ENCODE data around the gene XPNPEP1.

The XPNPEP1 gene

DNA sequence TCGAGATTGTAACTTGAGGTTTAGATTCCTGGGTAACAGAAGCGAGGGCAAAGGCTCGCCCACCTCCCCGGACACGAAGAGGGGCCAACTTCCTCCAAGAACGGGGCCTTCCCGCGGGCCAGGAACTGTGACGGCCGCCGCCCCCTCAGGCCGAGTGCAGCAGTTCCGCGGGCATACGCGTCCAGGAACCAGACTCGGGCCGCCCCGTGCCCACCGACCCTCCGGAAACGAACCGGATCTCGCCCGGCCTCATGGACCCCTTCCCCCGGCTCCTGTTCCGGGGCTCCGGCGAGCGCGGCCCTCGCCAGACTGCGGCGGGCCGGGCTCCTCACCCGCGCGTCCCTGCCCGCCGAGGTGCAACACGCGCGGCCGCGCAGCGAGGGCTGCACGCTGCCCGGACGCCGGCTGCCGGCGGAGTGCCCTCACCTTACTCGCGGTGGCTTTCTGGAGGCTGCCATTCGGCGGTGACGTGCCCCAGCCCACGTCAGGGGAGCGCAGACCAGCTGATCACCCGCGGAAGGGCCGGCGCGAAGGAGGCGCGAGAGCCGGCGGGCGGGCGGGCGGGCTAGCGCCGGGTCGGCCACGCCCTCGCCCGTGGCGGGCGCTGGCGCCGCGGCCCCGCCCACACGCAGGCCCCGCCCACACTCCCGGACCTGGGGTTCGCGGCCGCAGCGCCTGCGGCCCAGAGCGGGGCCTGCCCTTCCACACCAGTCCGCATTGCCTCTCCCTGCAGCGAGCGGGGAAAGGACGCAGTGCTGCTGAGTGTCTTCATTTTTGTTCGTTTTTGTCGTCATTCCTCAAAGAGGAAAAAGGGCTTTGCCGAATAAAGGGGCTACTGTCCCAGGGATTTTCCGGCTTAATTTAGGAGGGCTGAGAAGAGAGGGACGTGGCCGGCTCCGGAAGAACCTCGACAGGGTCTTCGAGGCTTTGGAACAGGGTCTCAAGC lies at the start of gene XPNPEP1:
Gene XPNPEP1, minus strand, starts transcription at position 536 of the 946 bp plus-strand sequence. Its CDS starts 78 bp downstream, at position 458.
- peak; percentile 79 for DNase-seq

- no peak for DNase-seq
Observed at GRCh38 chr10:109972372-109973001, 49.2 kb upstream of the XPNPEP1 start.

DNA sequence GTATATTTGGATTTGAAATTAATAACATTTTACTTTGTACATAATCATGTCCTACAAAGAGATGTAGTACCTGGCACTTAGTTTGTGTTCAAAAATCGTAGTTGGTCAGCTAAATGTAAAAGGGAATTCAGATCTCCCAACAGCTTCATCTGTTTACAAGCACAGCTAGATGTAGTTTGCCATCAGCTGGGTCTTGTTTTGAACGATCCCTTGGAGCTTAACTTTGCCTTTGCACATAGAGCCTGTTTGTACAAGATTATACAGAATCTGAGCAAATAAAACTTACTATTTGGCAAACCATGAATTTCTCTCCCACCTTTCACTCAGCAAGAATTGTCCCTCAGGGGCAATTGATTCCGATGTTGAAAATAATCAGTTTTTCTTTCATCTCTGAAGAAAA lies 48.3 kb upstream of the XPNPEP1 start:
- DNase-seq: no peak

DNA sequence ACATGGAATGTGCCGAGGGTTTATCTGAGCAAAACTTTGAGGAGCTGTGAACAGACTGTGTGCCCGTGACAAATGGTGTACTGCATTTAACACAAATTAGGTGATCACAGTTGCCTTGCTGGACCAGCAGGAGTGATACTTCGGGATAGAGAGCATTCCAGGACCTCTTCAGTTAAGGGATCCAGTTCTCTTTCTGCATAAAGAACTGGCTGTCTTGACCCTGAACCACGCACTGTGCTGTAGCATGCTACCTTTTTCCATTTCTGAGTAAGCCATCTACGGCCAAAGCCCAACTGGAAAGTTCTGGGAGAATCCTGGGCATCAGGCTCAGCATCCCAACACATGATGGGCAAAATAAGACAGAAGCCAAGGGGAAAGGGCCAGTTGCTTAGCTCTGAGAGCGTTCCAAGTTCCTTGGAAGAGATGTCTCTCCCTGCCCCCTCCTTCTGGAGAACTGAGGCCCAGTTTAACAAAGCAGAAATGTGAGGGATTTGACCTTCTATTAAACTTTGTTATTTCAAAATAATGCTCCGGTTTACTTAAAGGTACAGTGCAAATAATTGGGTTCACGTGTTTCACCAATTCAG lies 46.5 kb upstream of the XPNPEP1 start:
- no peak for DNase-seq

GRCh38 chr10:109968953-109969759 lies 45.8 kb upstream of the XPNPEP1 start:
- no peak for DNase-seq

GRCh38 chr10:109967739-109968088 lies 44.4 kb upstream of the XPNPEP1 start:
- no peak for DNase-seq

- DNase-seq: no peak
Observed at GRCh38 chr10:109966961-109967738, 43.8 kb upstream of the XPNPEP1 start.

GRCh38 chr10:109964318-109964717 lies 41.0 kb upstream of the XPNPEP1 start:
- no peak for DNase-seq

DNA sequence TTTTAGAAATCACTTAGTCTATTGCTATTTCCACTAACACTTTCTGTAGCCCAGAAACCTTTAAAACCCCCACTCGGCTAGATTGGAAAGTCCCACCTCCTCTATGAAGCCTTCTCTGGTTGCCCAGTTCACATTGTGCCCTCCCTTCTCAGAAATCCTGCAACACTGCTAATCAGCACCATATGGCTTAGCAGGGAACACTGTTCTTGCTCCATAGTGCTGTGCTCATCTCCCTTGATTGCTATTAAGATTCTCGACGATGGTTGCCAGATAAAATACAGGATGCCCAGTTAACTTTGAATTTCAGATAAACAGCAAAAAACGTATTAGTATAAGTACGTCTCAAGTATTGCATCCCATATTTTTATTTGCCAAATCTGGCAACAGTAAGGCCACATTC lies 40.1 kb upstream of the XPNPEP1 start:
- DNase-seq: no peak

GRCh38 chr10:109962247-109962646 lies 38.9 kb upstream of the XPNPEP1 start:
- no peak for DNase-seq

DNA sequence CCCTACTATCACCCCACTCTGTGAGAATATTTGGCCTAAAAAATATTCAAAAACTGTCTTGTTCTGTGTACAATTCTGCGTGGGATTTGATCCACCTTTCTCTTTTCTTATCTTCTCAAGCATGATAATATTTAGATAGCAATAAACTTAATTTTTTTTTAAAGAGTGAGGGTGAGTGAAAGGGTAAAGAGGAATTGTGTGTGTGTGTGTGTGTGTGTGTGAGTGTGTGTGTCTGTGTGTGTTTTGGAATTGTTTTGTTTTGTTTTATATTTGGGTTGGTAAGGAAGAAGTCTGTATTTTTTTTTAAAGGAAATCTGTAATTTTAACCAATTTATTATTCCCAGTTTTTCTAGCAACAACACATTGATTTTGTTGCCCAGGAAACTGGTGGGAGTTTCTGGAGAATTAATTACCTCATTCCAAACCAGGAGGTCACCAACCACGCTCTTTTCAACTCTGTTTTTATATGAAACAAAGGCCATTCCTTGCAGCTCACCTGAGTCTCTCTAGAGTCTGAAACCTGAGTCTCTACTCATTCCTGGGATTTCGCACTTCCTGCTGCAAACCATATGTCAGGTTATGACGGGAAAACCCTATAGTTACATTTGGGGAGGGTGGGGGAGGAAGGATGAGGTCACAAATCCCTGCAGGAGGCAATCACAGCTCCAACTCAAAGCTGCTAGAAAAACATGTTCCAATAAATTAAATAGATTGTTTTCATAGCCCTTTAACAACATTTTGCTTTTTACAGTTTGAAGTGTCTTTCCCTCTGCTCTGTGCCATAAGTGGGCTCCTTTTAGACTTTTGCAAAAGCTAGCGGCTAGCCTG lies 38.1 kb upstream of the XPNPEP1 start:
- DNase-seq: no peak

- DNase-seq: no peak
Observed at GRCh38 chr10:109960682-109961081, 37.4 kb upstream of the XPNPEP1 start.

DNA sequence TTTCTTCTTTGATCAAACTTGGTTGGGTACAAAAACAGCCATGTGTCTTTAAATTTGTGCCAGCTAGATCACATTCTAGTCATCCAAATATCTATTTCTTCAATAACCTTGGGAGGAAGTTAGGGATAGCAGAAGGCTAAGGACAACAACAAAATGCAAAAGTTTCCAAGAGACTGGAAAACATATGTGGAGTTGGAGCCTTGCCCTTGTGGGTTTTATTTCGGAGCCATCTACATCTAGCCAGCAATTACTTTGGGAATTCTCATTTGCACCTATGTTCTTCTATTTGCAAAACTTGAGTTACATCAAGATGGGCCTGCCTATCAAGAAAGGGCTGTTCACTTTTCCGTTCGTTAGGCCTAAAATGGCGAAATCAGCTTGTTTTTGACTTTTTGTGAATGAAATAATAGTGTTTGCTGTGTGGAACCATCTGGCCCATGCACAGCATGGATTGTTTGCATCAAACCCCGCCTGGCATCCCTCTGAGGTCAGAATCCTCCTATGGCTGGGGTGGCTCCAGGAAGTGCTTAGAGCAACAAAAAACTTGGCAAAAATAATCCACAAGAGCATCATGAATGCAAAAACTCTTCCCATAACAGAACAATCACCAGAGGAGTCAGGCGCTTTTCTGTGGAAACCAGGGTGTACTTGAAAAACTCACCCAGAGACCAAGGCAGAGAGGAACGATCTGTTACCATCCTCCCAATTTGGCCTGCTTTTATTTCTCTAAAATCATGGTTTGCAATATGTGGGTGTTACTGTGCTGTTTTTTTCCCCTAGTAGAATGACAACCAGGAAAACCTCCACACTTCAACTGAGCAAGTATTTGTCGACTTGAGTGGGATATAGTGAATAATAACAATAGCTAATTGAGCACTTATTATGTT lies 36.2 kb upstream of the XPNPEP1 start:
- DNase-seq: no peak

GRCh38 chr10:109958059-109958458 lies 34.7 kb upstream of the XPNPEP1 start:
- DNase-seq: no peak

DNA sequence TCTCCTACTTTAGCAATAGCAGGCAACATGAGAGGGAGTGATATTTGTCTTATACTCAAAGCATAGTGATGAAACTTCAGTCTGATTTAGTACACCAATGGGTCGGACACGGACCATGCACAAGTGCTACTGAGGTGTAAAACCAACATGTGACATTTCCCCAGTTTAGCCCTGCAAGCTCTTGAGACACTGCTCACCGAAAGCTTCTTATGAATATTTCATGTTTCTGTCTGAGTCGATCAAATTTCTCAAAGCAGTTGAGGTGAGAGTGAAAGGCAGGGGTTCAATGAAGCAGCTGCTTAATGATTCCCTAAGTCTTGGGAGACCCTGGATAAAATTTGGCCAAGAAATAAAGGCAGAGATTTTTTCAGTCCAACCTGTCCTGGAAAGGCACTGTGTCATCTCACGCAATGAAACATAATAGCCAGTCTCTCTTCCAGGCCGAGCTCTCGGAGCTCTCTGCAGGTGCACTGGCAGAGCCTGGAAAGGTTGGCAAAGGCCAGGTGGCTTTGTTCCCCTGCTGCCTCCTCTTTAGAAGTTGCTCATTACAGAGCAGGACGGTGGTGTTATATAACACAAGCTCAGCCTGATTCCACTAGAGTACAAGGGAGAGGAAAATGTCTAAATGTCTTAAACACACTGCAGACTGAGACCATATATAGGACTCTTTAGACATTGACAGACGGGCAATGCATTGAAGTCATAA lies 33.9 kb upstream of the XPNPEP1 start:
- no peak for DNase-seq

DNA sequence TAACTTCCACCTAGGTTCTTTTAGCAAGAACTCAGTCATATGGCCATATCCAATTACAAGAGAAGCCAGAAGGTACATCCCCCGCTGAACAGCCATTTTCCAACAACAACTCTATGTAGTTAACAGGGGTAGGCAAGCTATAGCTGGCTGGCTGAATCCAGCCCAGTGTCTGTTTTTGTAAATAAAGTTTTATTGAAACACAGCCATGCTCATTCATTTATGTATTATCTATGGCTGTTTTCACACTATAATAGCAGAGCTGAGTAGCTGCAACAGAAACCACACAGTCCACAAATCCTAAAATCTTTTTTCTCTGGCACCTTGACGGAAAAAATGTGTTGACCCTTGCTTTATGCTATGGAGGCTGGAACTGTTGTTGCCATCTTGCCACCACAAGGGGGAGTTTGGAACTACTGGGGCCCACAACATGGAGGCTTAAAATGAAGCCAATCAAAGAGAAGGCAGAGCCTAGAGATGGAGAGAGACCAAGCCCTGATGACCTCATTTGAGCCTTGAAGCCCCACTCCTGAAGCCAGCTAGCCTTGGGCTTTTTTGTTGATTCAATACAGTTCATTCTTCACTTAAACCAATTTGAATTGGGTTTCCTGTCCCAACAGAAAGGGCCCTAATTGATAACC lies 33.3 kb upstream of the XPNPEP1 start:
- no peak for DNase-seq

GRCh38 chr10:109953766-109954165 lies 30.5 kb upstream of the XPNPEP1 start:
- DNase-seq: no peak

DNA sequence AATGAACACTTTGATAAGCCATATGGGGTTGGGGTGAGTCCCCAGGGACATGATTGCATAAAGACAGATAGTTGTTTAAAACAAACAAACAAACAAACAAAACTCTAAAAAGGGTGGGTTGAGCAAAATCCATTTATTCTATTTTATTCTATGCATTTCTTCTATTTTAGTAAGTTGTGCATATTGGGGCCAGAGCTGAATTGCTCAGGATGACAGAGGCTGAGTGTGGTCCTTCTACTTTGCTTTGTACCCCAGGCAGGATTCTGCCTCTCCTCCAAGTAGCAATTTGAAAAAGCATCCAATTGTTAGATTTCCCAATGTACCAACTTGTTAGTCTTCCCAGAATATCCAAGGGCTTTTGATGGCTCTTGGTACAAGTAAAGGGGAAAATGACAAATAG lies 29.2 kb upstream of the XPNPEP1 start:
- DNase-seq: no peak
